Uterus (tissue), 4 donors: ENCODE data around the gene ADA. TPM values are rescaled to one million over a fixed set of nuclear protein-coding genes. Genes with fewer than 3 reads are reported as not detected.

ENCODE experiments used
- DNase-seq, 2 donors: peaks; one replicate each; pipeline ENCODE4 v3.0.0-alpha.2; 2019 to 2020
- H3K27ac ChIP-seq, 2 donors: fragments of 200-600 bp; sonication (generic); 1 replicate in 1 of 2; 2 replicates in 1 of 2; pipeline ENCODE4 v1.5.1; 2016 to 2018
- H3K27me3 ChIP-seq, 2 donors: fragments of 200-600 bp; sonication (generic); one replicate each; pipeline ENCODE4 v1.5.1; 2018 to 2019; ENCODE audit warnings: control low read depth in 1 of 2
- H3K36me3 ChIP-seq, 2 donors: fragments of 200-600 bp; sonication (generic); one replicate each; pipeline ENCODE4 v1.5.1; 2019; ENCODE audit warnings: control low read depth in 1 of 2
- H3K4me1 ChIP-seq, 2 donors: fragments of 200-600 bp; sonication (generic); one replicate each; pipeline ENCODE4 v1.5.1; 2018 to 2019; ENCODE audit warnings: control low read depth in 1 of 2
- H3K4me3 ChIP-seq, 2 donors: fragments of 200-600 bp; sonication (generic); 1 replicate in 1 of 2; 2 replicates in 1 of 2; pipeline ENCODE4 v1.5.1; 2018 to 2019; ENCODE audit warnings: mild to moderate bottlenecking in 1 of 2
- H3K9me3 ChIP-seq, 2 donors: fragments of 200-600 bp; sonication (generic); one replicate each; pipeline ENCODE4 v1.5.1; 2019; ENCODE audit warnings: control low read depth in 1 of 2
- POLR2A ChIP-seq, 2 donors: fragments of 450-650 bp; IDR thresholded peaks; one replicate each; pipeline ENCODE4 v1.6.1; 2016; ENCODE audit warnings: antibody characterized with exemption in 2 of 2, mild to moderate bottlenecking in 1 of 2, moderate library complexity in 1 of 2
- intact Hi-C: fragments of 100-400 bp; cut with DNase I; formaldehyde crosslinking; loops from one replicate; pipeline ENCODE4 v1.15.1; 2023; ENCODE audit warnings: low total_unique reads
- total RNA-seq, 4 donors: library from RNA; depleted of rRNA in 3 of 4; stranded (reverse); fragments of >200 nt in 3 of 4; gene quantifications; one replicate each; pipeline versions ENCODE4 v1.1.0 to v1.2.4, GENCODE V29; 2014 to 2023
- TF ChIP-seq, protein P1 (sequence below), 4 experiments: fragments of 200-600 bp in 2 of 4; fragments of 450-650 bp in 2 of 4; sonication (generic) in 2 of 4; IDR thresholded peaks; one replicate each; pipeline ENCODE4 v1.5.1; 2016 to 2019; ENCODE audit warnings: antibody characterized with exemption in 4 of 4, mild to moderate bottlenecking in 2 of 4, moderate library complexity in 1 of 4
- donor health status: DM: yes; HTN: yes; CAD: no.

Gene ADA
- total RNA-seq, 4 donors from 2014 or later: 0.59 to 11.0 (median 4.8) TPM

- intact Hi-C loops: no loop called here
- DNase-seq: peak in 1 of 2 donors; percentile 50
- H3K27me3 ChIP-seq: no peaks in the 10 kb centered on the region
- TF ChIP-seq, protein P1, sequence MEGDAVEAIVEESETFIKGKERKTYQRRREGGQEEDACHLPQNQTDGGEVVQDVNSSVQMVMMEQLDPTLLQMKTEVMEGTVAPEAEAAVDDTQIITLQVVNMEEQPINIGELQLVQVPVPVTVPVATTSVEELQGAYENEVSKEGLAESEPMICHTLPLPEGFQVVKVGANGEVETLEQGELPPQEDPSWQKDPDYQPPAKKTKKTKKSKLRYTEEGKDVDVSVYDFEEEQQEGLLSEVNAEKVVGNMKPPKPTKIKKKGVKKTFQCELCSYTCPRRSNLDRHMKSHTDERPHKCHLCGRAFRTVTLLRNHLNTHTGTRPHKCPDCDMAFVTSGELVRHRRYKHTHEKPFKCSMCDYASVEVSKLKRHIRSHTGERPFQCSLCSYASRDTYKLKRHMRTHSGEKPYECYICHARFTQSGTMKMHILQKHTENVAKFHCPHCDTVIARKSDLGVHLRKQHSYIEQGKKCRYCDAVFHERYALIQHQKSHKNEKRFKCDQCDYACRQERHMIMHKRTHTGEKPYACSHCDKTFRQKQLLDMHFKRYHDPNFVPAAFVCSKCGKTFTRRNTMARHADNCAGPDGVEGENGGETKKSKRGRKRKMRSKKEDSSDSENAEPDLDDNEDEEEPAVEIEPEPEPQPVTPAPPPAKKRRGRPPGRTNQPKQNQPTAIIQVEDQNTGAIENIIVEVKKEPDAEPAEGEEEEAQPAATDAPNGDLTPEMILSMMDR (IDR thresholded peaks at IDR 0.05): no peak
- TF ChIP-seq POLR2A (IDR thresholded peaks at IDR 0.05): no peak
- H3K27ac ChIP-seq: peak overlapping the region; percentile 88 to 94
- peaks cover 20 to 32% of the 10 kb centered on the region in 2 donors for H3K4me1 ChIP-seq
- no peak overlapping the region for H3K4me3 ChIP-seq
- H3K36me3 ChIP-seq: no peaks in the 10 kb centered on the region
- no peaks in the 10 kb centered on the region for H3K9me3 ChIP-seq
These were observed 52.8 kb downstream of the ADA start for GRCh38 chr20:44598423-44599305.

DNA sequence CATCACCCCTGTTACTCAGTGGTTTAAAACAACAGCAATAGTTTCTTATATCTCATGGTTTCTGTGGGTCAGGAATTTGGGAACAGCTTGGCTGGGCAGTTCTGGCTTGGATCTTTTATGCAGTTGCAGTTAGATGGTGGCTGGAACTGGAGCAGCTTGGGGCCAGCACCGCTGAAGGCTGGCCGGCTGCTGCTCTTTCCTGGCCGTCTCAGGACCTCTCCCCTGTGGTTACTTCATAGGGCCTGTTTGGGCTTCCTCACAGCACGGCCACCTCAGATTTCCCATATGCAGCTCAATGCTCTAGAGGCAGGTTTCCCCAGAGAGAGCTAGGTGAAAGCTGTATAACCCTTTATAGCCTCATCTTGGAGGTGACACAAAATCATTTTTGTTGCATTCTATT, 53.6 kb downstream of the ADA start:
- Histone ChIP-seq H3K4me3 (no peak overlapping the region), H3K36me3 (no peaks in the 10 kb centered on the region), H3K9me3 (no peaks in the 10 kb centered on the region), H3K27me3 (no peaks in the 10 kb centered on the region), H3K27ac (peak overlapping the region; percentile 88 to 94), H3K4me1 (peaks cover 20 to 32% of the 10 kb centered on the region in 2 donors)
- no peak for DNase-seq
- TF ChIP-seq POLR2A (IDR thresholded peaks at IDR 0.05): no peak
- TF ChIP-seq, protein P1 (IDR thresholded peaks at IDR 0.05): no peak
- intact Hi-C loops: no loop called here

GRCh38 chr20:44597516-44597915, 54.0 kb downstream of the ADA start:
- H3K9me3 ChIP-seq: no peaks in the 10 kb centered on the region
- peak overlapping the region; percentile 88 to 94 for H3K27ac ChIP-seq
- no peak for DNase-seq
- TF ChIP-seq, protein P1 (IDR thresholded peaks at IDR 0.05): no peak
- TF ChIP-seq POLR2A (IDR thresholded peaks at IDR 0.05): no peak
- intact Hi-C loops: no loop called here
- H3K27me3 ChIP-seq: no peaks in the 10 kb centered on the region
- H3K4me1 ChIP-seq: peaks cover 20 to 32% of the 10 kb centered on the region in 2 donors
- H3K36me3 ChIP-seq: no peaks in the 10 kb centered on the region
- no peak overlapping the region for H3K4me3 ChIP-seq

DNA sequence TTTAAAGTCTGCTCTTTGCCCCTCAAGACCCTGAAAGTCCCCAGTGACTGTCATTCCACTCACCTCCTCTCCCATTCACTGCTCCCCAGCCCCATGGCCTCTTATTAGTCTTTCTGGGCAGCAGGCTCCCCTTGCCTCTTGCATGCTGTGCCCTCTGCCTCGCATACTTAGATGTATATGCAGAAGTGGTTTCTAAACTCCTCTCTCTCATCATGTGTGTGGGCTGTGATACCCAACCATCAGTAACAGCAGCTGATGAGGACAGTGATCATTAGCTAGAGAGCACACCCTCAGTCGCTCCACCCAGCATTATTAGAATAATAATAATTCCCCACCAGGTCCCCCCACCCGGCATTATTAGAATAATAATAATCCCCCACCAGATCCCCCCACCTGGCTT, 54.6 kb downstream of the ADA start:
- peaks cover 20 to 32% of the 10 kb centered on the region in 2 donors for H3K4me1 ChIP-seq
- peak overlapping the region; percentile 88 to 94 for H3K27ac ChIP-seq
- no peak overlapping the region for H3K4me3 ChIP-seq
- H3K9me3 ChIP-seq: no peaks in the 10 kb centered on the region
- TF ChIP-seq POLR2A (IDR thresholded peaks at IDR 0.05): no peak
- TF ChIP-seq, protein P1 (IDR thresholded peaks at IDR 0.05): no peak
- H3K36me3 ChIP-seq: no peaks in the 10 kb centered on the region
- intact Hi-C loops: no loop called here
- no peaks in the 10 kb centered on the region for H3K27me3 ChIP-seq
- DNase-seq: no peak

GRCh38 chr20:44596010-44596409, 55.5 kb downstream of the ADA start:
- peaks cover 15 to 27% of the 10 kb centered on the region in 2 donors for H3K4me1 ChIP-seq
- no peaks in the 10 kb centered on the region for H3K36me3 ChIP-seq
- TF ChIP-seq, protein P1 (IDR thresholded peaks at IDR 0.05): no peak
- no peak for TF ChIP-seq POLR2A (IDR thresholded peaks at IDR 0.05)
- no peak overlapping the region for H3K4me3 ChIP-seq
- H3K9me3 ChIP-seq: no peaks in the 10 kb centered on the region
- DNase-seq: no peak
- no peaks in the 10 kb centered on the region for H3K27me3 ChIP-seq
- peak overlapping the region; percentile 35 to 88 for H3K27ac ChIP-seq
- intact Hi-C loops: no loop called here
